Transverse colon (tissue), 4 donors: ENCODE results near the gene KDF1. TPM values are rescaled to one million over a fixed set of nuclear protein-coding genes. Genes with fewer than 3 reads are reported as not detected.
A peak's percentile ranks its signal among the peaks of the same experiment; 100 is the strongest.

Source experiments
- DNase-seq: peaks from one replicate; pipeline ENCODE4 v3.0.0-alpha.2; 2019
- H3K27ac ChIP-seq, 4 donors: fragments of 200-600 bp; sonication (generic); 2 replicates each; pipeline ENCODE4 v1.5.1; 2016 to 2018; ENCODE audit warnings: inconsistent platforms in 4 of 4
- H3K27me3 ChIP-seq: fragments of 200-600 bp; sonication (generic); 2 replicates; pipeline ENCODE4 v1.5.1; 2017; ENCODE audit warnings: inconsistent platforms
- H3K36me3 ChIP-seq, 4 donors: fragments of 200-600 bp; sonication (generic); 2 replicates each; pipeline ENCODE4 v1.5.1; 2017 to 2019; ENCODE audit warnings: inconsistent platforms in 4 of 4
- H3K4me1 ChIP-seq, 4 donors: fragments of 200-600 bp; sonication (generic); 2 replicates each; pipeline ENCODE4 v1.5.1; 2017 to 2020; ENCODE audit warnings: inconsistent platforms in 4 of 4
- H3K4me3 ChIP-seq, 4 donors: fragments of 200-600 bp; sonication (generic); 1 replicate in 1 of 4; 2 replicates in 3 of 4; pipeline versions ENCODE4 v1.5.1 to v1.6.1; 2017 to 2019; ENCODE audit warnings: inconsistent platforms in 4 of 4
- H3K9me3 ChIP-seq, 2 donors: fragments of 200-600 bp; sonication (generic); 2 replicates each; pipeline ENCODE4 v1.5.1; 2017 to 2019; ENCODE audit warnings: inconsistent platforms in 2 of 2
- CTCF ChIP-seq, 5 experiments: fragments of 200-600 bp in 3 of 5; fragments of 450-650 bp in 2 of 5; sonication (generic) in 3 of 5; IDR thresholded peaks; 1 replicate in 2 of 5; 2 replicates in 3 of 5; pipeline ENCODE4 v1.5.1; 2016 to 2017; ENCODE audit warnings: antibody characterized with exemption in 5 of 5, inconsistent platforms in 3 of 5, mild to moderate bottlenecking in 2 of 5, moderate library complexity in 1 of 5
- EP300 ChIP-seq: sonication (generic); formaldehyde crosslinking; IDR thresholded peaks from one replicate; pipeline ENCODE4 v1.6.1; 2017; ENCODE audit warnings: antibody characterized with exemption, low read depth
- POLR2A ChIP-seq: fragments of 450-650 bp; IDR thresholded peaks from one replicate; pipeline ENCODE4 v1.6.1; 2016; ENCODE audit warnings: antibody characterized with exemption, mild to moderate bottlenecking, moderate library complexity
- POLR2AphosphoS5 ChIP-seq, 3 donors: sonication (generic); formaldehyde crosslinking; IDR thresholded peaks; one replicate each; pipeline ENCODE4 v1.6.1; 2016; ENCODE audit warnings: antibody characterized with exemption in 3 of 3
- WGBS, 2 donors: methylation state at CpG; one replicate each; pipeline ENCODE4 v1.1.5; 2018; ENCODE audit warnings: low coverage in 1 of 2; 5-methylcytosine and 5-hydroxymethylcytosine counted together
- in situ Hi-C, 4 donors: fragments of 200-750 bp; cut with MboI; loops; one replicate each; pipeline versions ENCODE4 v1.15.0 to v1.15.1; 2017; ENCODE audit warnings: low sequenced_read_pairs in 3 of 4, low pct_ligation_motif_present in 1 of 4, low pct_unique_long_range_greater_than_20kb in 1 of 4
- intact Hi-C: fragments of 100-400 bp; cut with DNase I; formaldehyde crosslinking; loops from one replicate; pipeline ENCODE4 v1.15.1; 2023; ENCODE audit warnings: low total_unique reads
- total RNA-seq, 4 donors: library from RNA; depleted of rRNA; stranded (reverse); fragments of >200 nt; gene quantifications; one replicate each; pipeline ENCODE4 v1.1.0, GENCODE V29; 2016

Gene KDF1
- total RNA-seq, 4 donors from 2014 or later, result 11.6 to 36.2 (median 29.8) TPM

- intact Hi-C loops, result loop anchor here (10.0 kb wide), 1 partner anchor 285 kb away; no protein-coding TSS in a partner anchor
- peak overlapping the region; percentile 79 to 89 (median 82) for H3K27ac ChIP-seq
These were observed 39.2 kb upstream of the KDF1 start for GRCh38 chr1:26999440-26999987.

GRCh38 chr1:26998429-26999300 is 38.4 kb upstream of the KDF1 start:
- in situ Hi-C loops (loop anchor here in 1 of 4 donors (10.0 kb wide), 1 partner anchor 96 kb away; no protein-coding TSS in a partner anchor), intact Hi-C loops (loop anchor here (10.0 kb wide), 1 partner anchor 286 kb away; no protein-coding TSS in a partner anchor)
- TF ChIP-seq EP300 (no peak), POLR2AphosphoS5 (IDR thresholded peaks at IDR 0.05) (no peak), CTCF (IDR thresholded peaks at IDR 0.05) (no peak), POLR2A (no peak)
- Histone ChIP-seq H3K9me3 (no peaks in the 10 kb centered on the region), H3K36me3 (no peaks in the 10 kb centered on the region), H3K27ac (peak overlapping the region; percentile 79 to 89 (median 82)), H3K4me1 (peaks cover 12 to 58% (median 39%) of the 10 kb centered on the region in 4 donors), H3K27me3 (peaks cover 37% of the 10 kb centered on the region), H3K4me3 (no peak overlapping the region)
- 85% methylated on average over 11 of the region's 11 CpGs; no CpG with 5 or more reads in 1 of the 2 donors for WGBS, 2 donors
- DNase-seq, result no peak

More at GRCh38 chr1:26999440-26999987, 39.2 kb upstream of the KDF1 start:
- H3K4me1 ChIP-seq, result peaks cover 15 to 62% (median 41%) of the 10 kb centered on the region in 4 donors
- 51 to 62% methylated on average over 6 to 7 of the region's 7 CpGs for whole genome bisulfite sequencing, 2 donors
- peak; percentile 57 for TF ChIP-seq EP300
- TF ChIP-seq POLR2AphosphoS5 (IDR thresholded peaks at IDR 0.05), result peak; percentile 52 to 68 (median 60)
- no peak for TF ChIP-seq POLR2A
- H3K27me3 ChIP-seq, result peaks cover 30% of the 10 kb centered on the region
- in situ Hi-C loops, result loop anchor here in 1 of 4 donors (10.0 kb wide), 1 partner anchor 95 kb away; no protein-coding TSS in a partner anchor
- DNase-seq, result peak; percentile 66
- H3K9me3 ChIP-seq, result no peaks in the 10 kb centered on the region
- H3K36me3 ChIP-seq, result no peaks in the 10 kb centered on the region
- no peak overlapping the region for H3K4me3 ChIP-seq

GRCh38 chr1:26996665-26997064 is 36.4 kb upstream of the KDF1 start:
- peaks cover 12 to 55% (median 39%) of the 10 kb centered on the region in 4 donors for H3K4me1 ChIP-seq
- no peak overlapping the region for H3K4me3 ChIP-seq
- no peaks in the 10 kb centered on the region for H3K9me3 ChIP-seq
- no peak for DNase-seq
- H3K27ac ChIP-seq, result peak overlapping the region in 2 of 4 donors; percentile 20 to 71
- in situ Hi-C loops (loop anchor here in 1 of 4 donors (10.0 kb wide), 1 partner anchor 98 kb away; no protein-coding TSS in a partner anchor), intact Hi-C loops (loop anchor here (1.0 to 10.0 kb wide), 3 partner anchors 46 to 288 kb away; no protein-coding TSS in a partner anchor)
- H3K36me3 ChIP-seq, result no peaks in the 10 kb centered on the region
- WGBS, 2 donors, result 73% methylated on average over 4 of the region's 4 CpGs; no CpG with 5 or more reads in 1 of the 2 donors
- TF ChIP-seq POLR2A (no peak), POLR2AphosphoS5 (IDR thresholded peaks at IDR 0.05) (no peak), CTCF (IDR thresholded peaks at IDR 0.05) (no peak), EP300 (no peak)
- H3K27me3 ChIP-seq, result peaks cover 57% of the 10 kb centered on the region

GRCh38 chr1:26996024-26996423 is 35.8 kb upstream of the KDF1 start:
- in situ Hi-C loops, result loop anchor here in 1 of 4 donors (10.0 kb wide), 1 partner anchor 99 kb away; no protein-coding TSS in a partner anchor
- intact Hi-C loops, result loop anchor here (2.0 to 10.0 kb wide), 2 partner anchors 47 to 289 kb away; no protein-coding TSS in a partner anchor
- TF ChIP-seq CTCF (IDR thresholded peaks at IDR 0.05) (no peak), POLR2A (no peak), EP300 (no peak), POLR2AphosphoS5 (IDR thresholded peaks at IDR 0.05) (no peak)
- Histone ChIP-seq H3K4me3 (no peak overlapping the region), H3K27ac (peak overlapping the region in 2 of 4 donors; percentile 11 to 71), H3K36me3 (no peaks in the 10 kb centered on the region), H3K27me3 (peaks cover 64% of the 10 kb centered on the region), H3K4me1 (peaks cover 12 to 50% (median 33%) of the 10 kb centered on the region in 4 donors), H3K9me3 (no peaks in the 10 kb centered on the region)
- DNase-seq, result no peak
- WGBS, 2 donors, result 57% methylated on average over 1 of the region's 1 CpG; no CpG with 5 or more reads in 1 of the 2 donors
